Activated CD8-positive, alpha-beta T cell treated with anti-CD3 and anti-CD28 coated beads, Interleukin-2, amount 10 ng/mL, durations not matched to agents 7 days and 5 days (primary cell): ENCODE data around the gene CCDC188. TPM values are rescaled to one million over a fixed set of nuclear protein-coding genes. Genes with fewer than 3 reads are reported as not detected.
"Not testable (repeated sequence)": the region's sequence is repeated elsewhere in the genome, so short reads cannot be mapped to it uniquely, and the experiment has no call there.

Experiments
- ATAC-seq: fragments of 150-1000 bp; cut with Tn5 transposase; one replicate; pipeline ENCODE4 v1.10.0; 2021; ENCODE audit warnings: moderate library complexity
- CTCF ChIA-PET: fragments of 350-600 bp; sonication (Branson Sonifier 250); formaldehyde crosslinking; loops from one replicate; lab custom pipeline; 2021; ENCODE audit warnings: antibody characterized with exemption; lab: Charles Lee
- POLR2A ChIA-PET: fragments of 350-600 bp; sonication (Branson Sonifier 250); formaldehyde crosslinking; loops from one replicate; lab custom pipeline; 2021; ENCODE audit warnings: antibody characterized with exemption; lab: Charles Lee
- DNase-seq: peaks from one replicate; pipeline ENCODE4 v3.0.0-alpha.2; 2020
- H3K27ac Mint-ChIP-seq: one replicate; pipeline ENCODE4 v1.8.0; 2021; ENCODE audit warnings: mild to moderate bottlenecking, mixed read lengths
- H3K27me3 Mint-ChIP-seq: one replicate; pipeline ENCODE4 v1.8.0; 2021; ENCODE audit warnings: low read depth, mixed read lengths
- H3K36me3 Mint-ChIP-seq: one replicate; pipeline ENCODE4 v1.8.0; 2021; ENCODE audit warnings: low read depth, mixed read lengths
- H3K4me1 Mint-ChIP-seq: one replicate; pipeline ENCODE4 v1.8.0; 2021; ENCODE audit warnings: low read depth, mixed read lengths
- H3K4me3 Mint-ChIP-seq: one replicate; pipeline ENCODE4 v1.8.0; 2021; ENCODE audit warnings: mild to moderate bottlenecking, mixed read lengths
- H3K9me3 Mint-ChIP-seq: one replicate; pipeline ENCODE4 v1.8.0; 2022; ENCODE audit warnings: mixed read lengths; ENCODE audit not compliant: insufficient read depth
- total RNA-seq, 2 experiments: library from RNA; stranded (reverse); gene quantifications; one replicate each; pipeline ENCODE4 v1.2.3, GENCODE V29; 2021

The CCDC188 gene
- total RNA-seq, 2 experiments from 2014 or later = not detected

DNA sequence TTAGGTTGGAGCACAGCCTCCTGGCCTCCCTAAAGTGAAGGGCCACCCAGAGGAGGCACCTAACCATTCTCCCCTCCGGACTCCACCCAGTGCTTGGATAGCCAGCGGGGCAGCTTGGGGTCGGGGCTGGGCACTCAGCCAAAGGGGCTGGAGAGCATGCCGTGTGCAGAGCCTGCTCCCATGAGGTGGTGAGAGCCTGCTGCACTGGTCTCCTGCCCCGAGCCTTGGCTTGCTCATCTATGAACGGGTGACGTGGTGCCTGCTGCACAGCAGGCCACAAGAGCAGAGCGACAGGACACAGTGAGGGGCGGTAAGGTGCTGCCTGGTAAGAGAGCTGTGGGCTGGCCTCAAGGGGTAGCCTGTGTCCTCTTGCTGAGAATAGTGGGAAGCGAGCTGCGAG, 14.0 kb upstream of the CCDC188 start:
- no peak overlapping the region for H3K4me3 Mint-ChIP-seq
- H3K36me3 Mint-ChIP-seq = no peaks in the 10 kb centered on the region
- ATAC-seq (no peak), DNase-seq (no peak)
- POLR2A ChIA-PET = no interaction called here
- H3K27ac Mint-ChIP-seq = no peak overlapping the region
- H3K27me3 Mint-ChIP-seq = no peaks in the 10 kb centered on the region
- no peaks in the 10 kb centered on the region for H3K9me3 Mint-ChIP-seq
- CTCF ChIA-PET = no interaction called here
- H3K4me1 Mint-ChIP-seq = no peaks in the 10 kb centered on the region

DNA sequence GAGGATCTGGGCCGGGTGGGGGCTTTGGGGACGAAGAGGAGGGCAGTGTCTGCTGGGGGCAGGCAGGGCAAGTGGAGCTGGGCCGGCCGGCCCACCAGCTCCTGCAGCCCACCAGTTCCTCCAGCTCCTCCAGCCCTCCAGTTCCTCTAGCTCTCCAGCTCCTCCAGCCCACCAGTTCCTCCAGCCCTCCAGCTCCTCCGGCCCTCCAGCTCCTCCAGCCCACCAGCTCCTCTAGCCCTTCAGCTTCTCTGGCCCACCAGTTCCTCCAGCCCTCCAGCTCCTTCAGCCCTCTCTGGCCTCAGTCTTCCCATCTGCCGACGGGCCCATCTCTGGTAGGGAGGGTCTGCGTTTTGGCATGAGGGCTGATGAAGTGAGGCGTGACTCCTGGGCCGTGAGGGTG, 9.2 kb upstream of the CCDC188 start:
- DNase-seq (no peak), ATAC-seq (no peak)
- ChIA-PET POLR2A (no interaction called here), CTCF (interaction anchor here (0.8 kb wide), 1 partner anchor 79 kb away, joined by 4 read pairs; no protein-coding TSS in a partner anchor)
- Mint-ChIP-seq H3K27me3 (no peaks in the 10 kb centered on the region), H3K4me3 (no peak overlapping the region), H3K9me3 (no peaks in the 10 kb centered on the region), H3K4me1 (peaks cover 2% of the 10 kb centered on the region), H3K36me3 (no peaks in the 10 kb centered on the region), H3K27ac (no peak overlapping the region)

DNA sequence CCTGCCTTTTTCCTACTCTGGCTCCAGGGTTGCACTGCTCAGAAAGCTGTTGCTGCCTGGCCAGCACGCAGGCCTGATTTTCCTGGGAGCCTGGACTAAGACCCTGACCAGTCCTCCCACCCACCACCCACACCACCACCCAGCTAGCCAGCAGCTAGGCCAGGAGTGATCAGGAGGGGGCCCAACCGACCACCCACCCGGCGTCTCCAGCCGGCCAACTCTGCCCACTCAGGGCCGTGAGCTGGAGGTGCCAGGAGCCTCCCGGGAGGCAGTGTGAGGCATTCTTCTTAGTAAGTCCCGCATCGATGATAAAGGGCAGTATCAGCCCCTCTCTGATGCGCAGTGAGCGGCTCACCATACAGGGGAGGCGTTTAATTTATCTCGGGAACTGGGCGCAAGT, 8.7 kb upstream of the CCDC188 start:
- CTCF ChIA-PET = interaction anchor here (0.8 kb wide), 1 partner anchor 79 kb away, joined by 4 read pairs; no protein-coding TSS in a partner anchor
- H3K4me1 Mint-ChIP-seq, H3K4me3 Mint-ChIP-seq, ATAC-seq, DNase-seq, H3K27me3 Mint-ChIP-seq, POLR2A ChIA-PET, H3K27ac Mint-ChIP-seq, H3K36me3 Mint-ChIP-seq, H3K9me3 Mint-ChIP-seq: not testable (repeated sequence)

DNA sequence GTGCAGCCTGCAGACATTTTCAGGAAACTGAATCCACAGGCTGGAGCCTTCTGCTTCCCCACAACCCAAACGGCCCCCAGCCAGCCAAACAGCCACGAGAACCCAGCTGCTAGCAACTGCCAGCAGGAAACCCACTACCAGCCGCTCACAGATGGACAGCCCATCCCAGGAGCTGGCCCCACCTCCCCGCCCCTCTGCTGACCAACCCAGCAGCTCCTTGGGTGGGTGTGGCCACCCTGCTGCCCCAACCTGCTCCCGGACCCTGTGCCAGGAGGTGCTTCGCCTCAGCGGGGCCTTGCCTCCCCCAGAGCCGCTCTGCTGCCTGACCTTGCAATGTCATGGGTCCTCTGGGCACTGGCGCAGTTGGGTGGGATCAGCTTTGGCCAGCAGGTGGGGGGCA, 8.2 kb upstream of the CCDC188 start:
- POLR2A ChIA-PET = no interaction called here
- no peak for DNase-seq
- H3K4me1 Mint-ChIP-seq = peaks cover 7% of the 10 kb centered on the region
- H3K9me3 Mint-ChIP-seq = no peaks in the 10 kb centered on the region
- H3K4me3 Mint-ChIP-seq = no peak overlapping the region
- H3K27me3 Mint-ChIP-seq = no peaks in the 10 kb centered on the region
- no peak for ATAC-seq
- no peak overlapping the region for H3K27ac Mint-ChIP-seq
- H3K36me3 Mint-ChIP-seq = no peaks in the 10 kb centered on the region
- CTCF ChIA-PET = no interaction called here

DNA sequence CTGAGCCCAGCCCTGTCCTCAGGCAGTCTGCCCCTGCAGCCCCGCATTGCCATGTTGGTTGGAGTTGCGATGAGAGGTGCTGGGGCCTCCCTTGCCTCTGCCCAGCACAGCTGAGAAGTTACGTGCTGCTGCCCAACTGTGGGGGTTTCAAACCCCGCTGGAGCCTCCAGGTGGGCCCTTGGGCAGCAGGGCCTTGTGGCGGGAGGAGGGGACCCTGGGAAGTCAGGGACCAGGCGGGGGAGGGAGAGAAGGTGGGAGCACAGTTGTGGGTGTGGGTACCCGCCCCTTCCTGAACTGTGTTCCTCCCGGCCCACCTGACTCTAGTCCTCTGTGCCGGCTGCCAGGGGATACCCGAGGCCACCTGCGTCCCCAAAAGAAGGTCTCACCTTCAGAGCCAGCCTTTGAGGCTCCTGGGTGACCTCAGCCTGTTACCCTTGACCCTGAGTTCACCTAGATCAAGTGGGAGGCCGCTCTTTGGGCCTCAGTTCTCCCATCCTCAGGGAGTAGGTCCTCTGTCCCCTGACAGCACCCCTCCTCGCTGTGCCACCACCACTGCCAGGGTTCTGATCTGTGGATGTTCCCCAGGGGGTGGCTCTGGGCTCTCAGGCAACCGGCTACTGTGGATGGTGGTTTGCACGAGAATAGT, 7.7 kb upstream of the CCDC188 start:
- Mint-ChIP-seq H3K4me1 (peaks cover 7% of the 10 kb centered on the region), H3K27me3 (no peaks in the 10 kb centered on the region), H3K9me3 (no peaks in the 10 kb centered on the region), H3K36me3 (no peaks in the 10 kb centered on the region), H3K4me3 (no peak overlapping the region), H3K27ac (no peak overlapping the region)
- POLR2A ChIA-PET = no interaction called here
- CTCF ChIA-PET = interaction anchor here (2.2 kb wide), 1 partner anchor 126 kb away, joined by 8 read pairs; no protein-coding TSS in a partner anchor
- no peak for DNase-seq
- ATAC-seq = no peak

DNA sequence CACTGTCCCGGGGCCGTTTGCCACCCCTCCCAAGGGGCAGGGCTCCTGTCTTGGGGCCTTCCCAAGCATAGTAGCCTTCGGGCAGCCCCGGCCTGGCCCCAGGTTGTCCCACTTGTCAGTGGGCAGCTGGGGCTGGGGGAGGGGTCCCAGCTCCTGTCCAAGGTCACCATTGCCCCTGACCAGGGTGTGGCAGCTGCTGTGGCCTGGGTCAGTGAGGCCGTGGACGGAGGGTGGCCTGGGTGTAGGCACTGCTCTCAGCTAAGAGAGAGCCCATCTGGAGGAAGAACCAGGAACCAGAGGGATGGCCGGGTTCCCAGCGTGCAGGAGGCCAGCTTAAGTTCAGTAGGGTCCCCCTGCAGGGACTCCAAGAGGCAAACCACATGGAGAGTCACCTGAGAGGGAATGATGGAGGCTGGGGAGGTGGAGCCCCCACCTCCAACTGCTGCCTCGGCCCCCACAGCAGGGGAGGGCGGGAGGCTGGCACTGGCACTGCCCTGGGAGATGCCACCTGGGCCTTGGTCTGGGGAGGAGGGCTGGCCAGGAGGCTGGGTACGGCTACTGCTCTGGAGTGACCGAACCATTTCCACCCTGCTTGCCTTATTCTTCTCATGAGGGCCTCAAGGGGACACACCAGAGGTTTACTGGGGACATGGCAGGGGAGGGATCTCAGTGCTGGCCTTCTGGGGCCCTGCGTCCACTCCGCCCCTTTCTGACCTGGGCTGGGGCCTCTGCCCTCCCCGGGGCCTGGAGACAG, 6.8 kb upstream of the CCDC188 start:
- ATAC-seq (no peak), DNase-seq (no peak)
- Mint-ChIP-seq H3K4me3 (no peak overlapping the region), H3K27me3 (no peaks in the 10 kb centered on the region), H3K4me1 (peaks cover 7% of the 10 kb centered on the region), H3K36me3 (no peaks in the 10 kb centered on the region), H3K27ac (no peak overlapping the region), H3K9me3 (no peaks in the 10 kb centered on the region)
- ChIA-PET POLR2A (no interaction called here), CTCF (interaction anchor here (1.0 to 2.2 kb wide), 13 partner anchors 24 to 236 kb away, joined by 3 to 25 read pairs (median 4); partner anchors contain the start of gene ZNF74)

DNA sequence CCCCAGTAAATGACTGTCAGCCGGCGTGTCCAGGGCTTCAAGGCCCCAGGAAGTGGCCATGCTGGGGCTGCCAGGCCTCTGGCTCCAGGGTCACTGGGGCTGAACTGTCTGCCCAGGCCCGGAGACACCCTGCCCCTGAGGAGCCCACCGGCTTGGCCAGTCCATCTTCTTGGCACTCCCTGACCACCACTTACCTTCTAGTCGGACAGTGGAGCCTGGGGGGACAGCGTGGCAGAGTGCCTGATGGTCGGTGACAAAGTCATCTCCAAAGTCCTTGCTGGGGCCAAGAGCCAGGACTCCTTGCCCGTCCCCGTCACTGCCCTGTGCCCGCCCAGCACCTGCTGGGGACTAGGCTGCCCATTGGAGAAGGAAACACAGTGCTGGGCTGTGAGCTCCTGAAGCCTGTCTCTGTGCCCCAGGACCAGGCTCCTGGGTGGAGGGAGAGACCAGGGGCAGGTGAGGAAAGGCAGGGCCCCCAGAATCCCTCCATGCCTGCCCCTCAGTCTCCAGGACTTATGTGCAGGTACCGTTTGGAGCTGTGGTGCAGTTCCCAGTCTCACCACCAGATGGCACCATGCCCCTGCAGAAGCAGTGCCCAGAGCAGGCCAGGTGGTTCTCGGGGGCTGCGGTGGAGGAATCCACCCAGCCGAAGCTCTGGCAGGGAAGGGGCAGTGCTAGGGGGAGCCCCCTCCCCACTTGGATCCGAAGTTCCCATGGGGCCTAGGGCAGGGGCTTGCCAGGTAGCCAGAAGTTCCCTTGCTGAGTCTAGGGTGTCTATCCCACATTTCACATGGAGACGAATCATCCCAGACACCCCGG, 6.0 kb upstream of the CCDC188 start:
- DNase-seq = peak; percentile 92
- H3K36me3 Mint-ChIP-seq = no peaks in the 10 kb centered on the region
- H3K4me3 Mint-ChIP-seq = no peak overlapping the region
- H3K9me3 Mint-ChIP-seq = no peaks in the 10 kb centered on the region
- ChIA-PET POLR2A (no interaction called here), CTCF (interaction anchor here (1.0 to 2.2 kb wide), 13 partner anchors 24 to 237 kb away, joined by 3 to 25 read pairs (median 4); partner anchors contain the start of gene ZNF74)
- peaks cover 7% of the 10 kb centered on the region for H3K4me1 Mint-ChIP-seq
- H3K27ac Mint-ChIP-seq = no peak overlapping the region
- H3K27me3 Mint-ChIP-seq = no peaks in the 10 kb centered on the region
- ATAC-seq = peak; percentile 79

DNA sequence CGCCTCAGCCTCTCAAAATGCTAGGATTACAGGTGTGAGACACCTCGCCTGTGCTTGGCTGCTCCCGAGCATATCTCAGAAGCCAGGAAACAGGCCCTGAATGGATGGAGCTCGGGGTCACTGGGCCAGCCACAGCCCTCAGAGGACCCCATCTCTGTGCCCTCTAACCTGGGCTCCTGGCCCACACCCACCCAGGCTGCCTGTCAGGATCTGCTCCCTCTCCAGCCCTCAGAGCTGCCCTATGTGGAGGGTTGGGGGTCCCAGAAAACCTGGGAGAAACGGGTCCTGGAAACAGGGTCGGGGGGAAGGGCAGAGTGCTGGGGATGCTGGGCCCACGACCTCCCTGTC, 5.2 kb upstream of the CCDC188 start:
- no peaks in the 10 kb centered on the region for H3K9me3 Mint-ChIP-seq
- H3K36me3 Mint-ChIP-seq = no peaks in the 10 kb centered on the region
- no peak overlapping the region for H3K4me3 Mint-ChIP-seq
- peaks cover 7% of the 10 kb centered on the region for H3K4me1 Mint-ChIP-seq
- ATAC-seq (no peak), DNase-seq (no peak)
- no peaks in the 10 kb centered on the region for H3K27me3 Mint-ChIP-seq
- POLR2A ChIA-PET = no interaction called here
- no peak overlapping the region for H3K27ac Mint-ChIP-seq
- CTCF ChIA-PET = interaction anchor here (2.1 kb wide), 1 partner anchor 82 kb away, joined by 25 read pairs; no protein-coding TSS in a partner anchor

DNA sequence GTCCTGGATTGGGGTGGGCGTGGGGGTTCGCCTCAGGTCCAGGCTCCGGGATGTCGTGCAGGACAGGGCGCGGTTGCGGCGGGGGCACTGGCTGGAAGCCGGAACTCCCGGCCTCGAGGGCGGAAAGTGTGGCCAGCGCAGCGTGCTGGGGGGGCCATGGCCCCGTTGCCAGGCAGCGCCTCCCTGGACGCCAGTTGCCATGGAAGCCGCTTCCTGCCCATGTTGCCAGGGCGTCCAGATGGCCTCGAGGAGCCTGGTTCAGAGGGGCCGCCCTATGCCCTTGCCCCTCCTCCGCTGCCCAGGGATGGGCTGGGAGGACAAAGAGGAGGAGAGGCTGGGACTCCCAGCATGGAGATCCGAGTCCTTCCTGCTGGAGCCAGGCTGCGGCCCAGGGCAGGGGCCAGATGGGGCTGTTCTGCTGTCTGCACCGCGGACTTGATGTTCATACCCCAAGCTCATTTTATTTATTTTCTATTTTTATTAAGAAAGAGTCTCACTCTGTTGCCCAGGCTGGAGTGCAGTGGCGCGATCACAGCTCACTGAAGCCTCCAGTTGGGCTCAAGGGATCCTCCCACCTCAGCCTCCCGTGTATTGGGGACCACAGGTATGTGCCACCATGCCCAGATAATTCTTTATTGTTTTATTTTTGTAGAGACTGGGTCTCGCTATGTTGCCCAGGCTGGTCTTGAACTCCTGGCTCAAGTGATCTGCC, 4.6 kb upstream of the CCDC188 start:
- DNase-seq (peak; percentile 65), ATAC-seq (peak; percentile 39)
- POLR2A ChIA-PET = no interaction called here
- peaks cover 7% of the 10 kb centered on the region for H3K4me1 Mint-ChIP-seq
- H3K36me3 Mint-ChIP-seq = no peaks in the 10 kb centered on the region
- no peak overlapping the region for H3K27ac Mint-ChIP-seq
- CTCF ChIA-PET = no interaction called here
- H3K4me3 Mint-ChIP-seq = no peak overlapping the region
- no peaks in the 10 kb centered on the region for H3K27me3 Mint-ChIP-seq
- no peaks in the 10 kb centered on the region for H3K9me3 Mint-ChIP-seq

DNA sequence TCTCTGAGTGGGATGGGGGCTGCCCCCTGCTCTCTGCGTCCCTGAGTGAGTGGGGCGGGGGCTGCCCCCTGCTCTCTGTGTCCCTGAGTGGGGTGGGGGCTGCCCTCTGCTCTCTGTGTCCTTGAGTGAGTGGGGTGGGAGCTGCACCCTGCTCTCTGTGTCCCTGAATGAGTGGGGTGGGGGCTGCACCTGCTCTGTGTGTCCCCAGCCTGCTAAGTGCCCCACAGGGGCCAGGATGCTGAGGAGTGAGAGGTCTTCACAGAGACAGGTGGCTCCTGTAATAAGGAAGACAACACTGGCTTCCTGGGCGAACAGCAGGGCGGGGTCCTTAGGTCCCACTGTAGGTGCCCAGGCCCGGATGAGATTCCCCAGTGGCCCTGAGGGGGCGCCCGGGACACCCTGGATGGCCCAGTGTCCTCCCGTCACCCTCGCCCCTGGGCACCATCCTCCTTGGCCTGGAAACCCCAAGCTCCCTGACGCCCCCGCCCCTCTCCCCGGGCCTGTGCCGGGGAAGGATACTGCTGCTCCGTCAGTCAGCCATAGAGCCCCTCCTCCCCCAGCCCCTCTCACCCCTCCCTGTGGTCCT, 3.8 kb upstream of the CCDC188 start:
- DNase-seq = no peak
- H3K9me3 Mint-ChIP-seq = no peaks in the 10 kb centered on the region
- no peak overlapping the region for H3K27ac Mint-ChIP-seq
- no peaks in the 10 kb centered on the region for H3K27me3 Mint-ChIP-seq
- no peaks in the 10 kb centered on the region for H3K36me3 Mint-ChIP-seq
- ChIA-PET POLR2A (no interaction called here), CTCF (interaction anchor here (1.2 kb wide), 1 partner anchor 69 kb away, joined by 3 read pairs; no protein-coding TSS in a partner anchor)
- no peak overlapping the region for H3K4me3 Mint-ChIP-seq
- ATAC-seq = peak; percentile 24
- H3K4me1 Mint-ChIP-seq = peaks cover 7% of the 10 kb centered on the region

DNA sequence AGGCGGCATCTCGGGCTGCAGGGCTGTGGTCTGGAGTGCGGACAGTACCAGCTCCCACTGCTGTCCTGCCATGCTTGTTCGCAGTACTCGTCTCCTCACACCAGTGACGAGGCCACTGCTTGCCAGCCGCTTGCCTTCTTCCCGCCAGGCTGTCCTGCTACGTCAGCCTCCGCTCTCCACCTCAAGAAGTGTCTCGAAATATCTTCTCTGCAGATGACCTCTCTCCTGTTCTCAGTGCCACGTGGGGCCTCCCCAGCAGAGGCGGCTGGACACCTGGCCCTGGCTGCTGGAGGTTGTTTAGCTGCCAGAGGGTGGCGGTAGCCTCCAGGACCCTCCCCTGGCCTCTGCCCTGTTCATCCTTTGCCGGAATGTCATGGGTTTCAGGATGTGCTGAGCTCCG, 3.1 kb upstream of the CCDC188 start:
- Mint-ChIP-seq H3K27ac (no peak overlapping the region), H3K4me1 (peaks cover 7% of the 10 kb centered on the region), H3K4me3 (no peak overlapping the region), H3K27me3 (no peaks in the 10 kb centered on the region), H3K9me3 (no peaks in the 10 kb centered on the region), H3K36me3 (no peaks in the 10 kb centered on the region)
- ChIA-PET CTCF (interaction anchor here (1.2 kb wide), 1 partner anchor 68 kb away, joined by 3 read pairs; no protein-coding TSS in a partner anchor), POLR2A (interaction anchor here (0.5 kb wide), 1 partner anchor 100 kb away, joined by 4 read pairs; no protein-coding TSS in a partner anchor)
- ATAC-seq (no peak), DNase-seq (no peak)
